Embryonic facial prominence (tissue), 1 donor: ENCODE data around the gene FBXL17.

Experiments
- DNase-seq: peaks from one replicate; pipeline ENCODE4 v3.0.0-alpha.2; 2016; ENCODE audit errors: extremely low spot score

Gene FBXL17

GRCh38 chr5:107815109-107815508 lies 566.8 kb downstream of the FBXL17 start:
- no peak for DNase-seq

GRCh38 chr5:107814183-107814827 lies 567.6 kb downstream of the FBXL17 start:
- no peak for DNase-seq

GRCh38 chr5:107813559-107813958 lies 568.3 kb downstream of the FBXL17 start:
- no peak for DNase-seq

- no peak for DNase-seq
Observed at GRCh38 chr5:107812570-107813141, 569.2 kb downstream of the FBXL17 start.

- no peak for DNase-seq
Observed at GRCh38 chr5:107809201-107810034, 572.5 kb downstream of the FBXL17 start.
